Astrocyte (in vitro differentiated cells and primary cell): Measurements from ENCODE around the gene OPRD1.

Experiments
- EZH2 ChIP-seq: IDR thresholded peaks from 2 replicates; pipeline ENCODE4 v1.6.1; 2012; ENCODE audit warnings: mild to moderate bottlenecking, low read length, inconsistent platforms; ENCODE audit not compliant: insufficient read depth
- TF ChIP-seq, protein P1 (sequence below): IDR thresholded peaks from 2 replicates; pipeline ENCODE4 v1.5.1; 2011; ENCODE audit warnings: low read depth, mild to moderate bottlenecking, inconsistent platforms, low read length, moderate library complexity; ENCODE audit not compliant: insufficient read depth

DNA sequence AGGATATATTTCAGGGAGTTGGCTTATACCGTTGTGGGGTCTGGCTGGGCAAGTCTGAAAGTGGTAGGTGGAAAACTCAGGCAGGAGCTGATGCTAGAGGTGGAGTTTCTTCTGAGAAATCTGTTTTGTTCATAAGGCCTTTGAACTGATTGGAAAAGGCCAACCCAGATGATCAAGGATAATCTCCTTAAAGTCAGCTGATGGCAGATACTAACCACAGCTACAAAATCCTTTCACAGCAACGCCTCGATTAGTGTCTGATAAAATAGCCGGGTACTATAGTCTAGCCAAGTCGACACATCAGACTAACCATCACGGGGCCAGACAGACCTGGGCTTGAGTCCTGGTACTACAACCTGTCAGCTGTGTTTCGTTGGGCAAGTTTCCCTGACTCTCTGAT is 21.4 kb downstream of the OPRD1 start:
- TF ChIP-seq, protein P1, sequence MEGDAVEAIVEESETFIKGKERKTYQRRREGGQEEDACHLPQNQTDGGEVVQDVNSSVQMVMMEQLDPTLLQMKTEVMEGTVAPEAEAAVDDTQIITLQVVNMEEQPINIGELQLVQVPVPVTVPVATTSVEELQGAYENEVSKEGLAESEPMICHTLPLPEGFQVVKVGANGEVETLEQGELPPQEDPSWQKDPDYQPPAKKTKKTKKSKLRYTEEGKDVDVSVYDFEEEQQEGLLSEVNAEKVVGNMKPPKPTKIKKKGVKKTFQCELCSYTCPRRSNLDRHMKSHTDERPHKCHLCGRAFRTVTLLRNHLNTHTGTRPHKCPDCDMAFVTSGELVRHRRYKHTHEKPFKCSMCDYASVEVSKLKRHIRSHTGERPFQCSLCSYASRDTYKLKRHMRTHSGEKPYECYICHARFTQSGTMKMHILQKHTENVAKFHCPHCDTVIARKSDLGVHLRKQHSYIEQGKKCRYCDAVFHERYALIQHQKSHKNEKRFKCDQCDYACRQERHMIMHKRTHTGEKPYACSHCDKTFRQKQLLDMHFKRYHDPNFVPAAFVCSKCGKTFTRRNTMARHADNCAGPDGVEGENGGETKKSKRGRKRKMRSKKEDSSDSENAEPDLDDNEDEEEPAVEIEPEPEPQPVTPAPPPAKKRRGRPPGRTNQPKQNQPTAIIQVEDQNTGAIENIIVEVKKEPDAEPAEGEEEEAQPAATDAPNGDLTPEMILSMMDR: no peak
- no peak for TF ChIP-seq EZH2
